Measurements from ENCODE around the gene BBC3.

DNA sequence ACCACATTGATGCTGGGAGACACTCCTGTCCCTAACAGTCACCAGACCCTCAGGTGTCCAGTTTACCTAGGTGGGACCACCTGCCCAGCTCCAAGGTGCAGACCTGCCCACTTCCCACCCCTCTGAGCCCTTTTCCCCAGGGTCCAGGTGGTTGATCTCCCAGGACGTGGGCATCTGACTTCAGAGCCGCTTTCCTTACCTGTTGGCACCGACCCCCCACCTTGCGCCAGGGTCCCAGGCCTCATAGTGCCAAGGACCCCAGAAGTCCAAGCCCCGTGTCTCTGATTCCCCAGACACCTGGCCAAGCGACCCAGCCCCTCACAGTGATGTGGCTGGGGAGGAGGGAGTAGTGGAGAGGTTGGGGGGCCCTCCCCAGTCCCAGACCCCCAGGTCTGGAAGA is 9.6 kb upstream of the BBC3 start:
- TF ChIP-seq SMC3 (IDR thresholded peaks at IDR 0.05) (no peak), MAZ (IDR thresholded peaks at IDR 0.05; ENCODE audit: borderline replicate concordance, low read depth, low read length) (no peak), PHF8 (IDR thresholded peaks at IDR 0.05; ENCODE audit: borderline replicate concordance, low read depth) (no peak)
- TF ChIP-seq, protein P1, sequence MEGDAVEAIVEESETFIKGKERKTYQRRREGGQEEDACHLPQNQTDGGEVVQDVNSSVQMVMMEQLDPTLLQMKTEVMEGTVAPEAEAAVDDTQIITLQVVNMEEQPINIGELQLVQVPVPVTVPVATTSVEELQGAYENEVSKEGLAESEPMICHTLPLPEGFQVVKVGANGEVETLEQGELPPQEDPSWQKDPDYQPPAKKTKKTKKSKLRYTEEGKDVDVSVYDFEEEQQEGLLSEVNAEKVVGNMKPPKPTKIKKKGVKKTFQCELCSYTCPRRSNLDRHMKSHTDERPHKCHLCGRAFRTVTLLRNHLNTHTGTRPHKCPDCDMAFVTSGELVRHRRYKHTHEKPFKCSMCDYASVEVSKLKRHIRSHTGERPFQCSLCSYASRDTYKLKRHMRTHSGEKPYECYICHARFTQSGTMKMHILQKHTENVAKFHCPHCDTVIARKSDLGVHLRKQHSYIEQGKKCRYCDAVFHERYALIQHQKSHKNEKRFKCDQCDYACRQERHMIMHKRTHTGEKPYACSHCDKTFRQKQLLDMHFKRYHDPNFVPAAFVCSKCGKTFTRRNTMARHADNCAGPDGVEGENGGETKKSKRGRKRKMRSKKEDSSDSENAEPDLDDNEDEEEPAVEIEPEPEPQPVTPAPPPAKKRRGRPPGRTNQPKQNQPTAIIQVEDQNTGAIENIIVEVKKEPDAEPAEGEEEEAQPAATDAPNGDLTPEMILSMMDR (IDR thresholded peaks at IDR 0.05) = no peak

Measured in A549 (cell line).